ENCODE measurements around the gene RPL5. TPM values are rescaled to one million over a fixed set of nuclear protein-coding genes. Genes with fewer than 3 reads are reported as not detected.

The RPL5 gene
- total RNA-seq, 1 experiment from 2014 or later = 1,480 TPM

- intact Hi-C loops (cut with micrococcal nuclease) = loop anchor here (1.0 kb wide), 3 partner anchors 101 to 203 kb away; no protein-coding TSS in a partner anchor
- Histone ChIP-seq H3K4me2 (ENCODE audit: low read length) (no peak overlapping the region), H3K9me2 (ENCODE audit: insufficient read depth) (no peaks in the 10 kb centered on the region), H3K27me3 (ENCODE audit: insufficient read depth, low read length) (no peaks in the 10 kb centered on the region), H3K79me2 (ENCODE audit: insufficient read depth, low read length) (no peaks in the 10 kb centered on the region), H3K4me1 (ENCODE audit: control insufficient read depth in 1 of 2, insufficient read depth in 2 of 2, low read length in 2 of 2) (no peaks in the 10 kb centered on the region), H3K36me3 (ENCODE audit: control insufficient read depth in 1 of 2, insufficient read depth in 2 of 2, low read length in 2 of 2) (no peaks in the 10 kb centered on the region), H3K9me3 (ENCODE audit: control insufficient read depth in 1 of 2, insufficient read depth in 1 of 2, low read depth in 1 of 2, low read length in 2 of 2) (no peaks in the 10 kb centered on the region), H3K9ac (ENCODE audit: low read length) (no peak overlapping the region), H3K4me3 (replicated peaks in 1 of 2; ENCODE audit: low read depth in 1 of 2, low read length in 2 of 2) (no peak overlapping the region), H2AFZ (ENCODE audit: low read depth, low read length, poor library complexity, severe bottlenecking) (no peak overlapping the region), H4K20me1 (ENCODE audit: insufficient read depth) (no peaks in the 10 kb centered on the region), H3K27ac (ENCODE audit: low read depth, low read length) (no peak overlapping the region)
- POLR2A ChIA-PET = no interaction called here
- CTCF ChIA-PET = interaction anchor here (1.3 to 2.6 kb wide), 6 partner anchors 9 to 202 kb away, joined by 4 to 40 read pairs (median 12); partner anchors contain the start of gene DIPK1A
- ATAC-seq (peak; percentile 24; the same call in 1 of the 2 replicates), DNase-seq (ENCODE audit: low read depth, low spot score) (no peak)
- BruUV-seq (replicated peaks) = no TSS peak
- RAD21 ChIA-PET (ENCODE audit: low non-redundant PET in 1 of 2, low total read pairs in 2 of 2, uncharacterized antibody in 2 of 2, unreplicated experiment in 2 of 2) = no interaction called here
- TF ChIP-seq ZNF274 (IDR thresholded peaks at IDR 0.05; ENCODE audit: low read depth, low read length) (no peak), EZH2 (IDR thresholded peaks at IDR 0.05) (no peak), SP1 (IDR thresholded peaks at IDR 0.05; ENCODE audit: low read depth) (peak; percentile 3; the same call in 1 of the 2 replicates), EZH2phosphoT487 (IDR thresholded peaks at IDR 0.05; ENCODE audit: borderline replicate concordance) (no peak), YY1 (IDR thresholded peaks at IDR 0.05; ENCODE audit: extremely low read depth, insufficient replicate concordance, low read depth, low read length) (no peak)
Measured at GRCh38 chr1:92859400-92860039, 27.7 kb downstream of the RPL5 start.

- Histone ChIP-seq H3K27ac (ENCODE audit: low read depth, low read length) (no peak overlapping the region), H3K36me3 (ENCODE audit: control insufficient read depth in 1 of 2, insufficient read depth in 2 of 2, low read length in 2 of 2) (no peaks in the 10 kb centered on the region), H3K9ac (ENCODE audit: low read length) (no peak overlapping the region), H3K27me3 (ENCODE audit: insufficient read depth, low read length) (no peaks in the 10 kb centered on the region), H3K79me2 (ENCODE audit: insufficient read depth, low read length) (no peaks in the 10 kb centered on the region), H3K4me3 (replicated peaks in 1 of 2; ENCODE audit: low read depth in 1 of 2, low read length in 2 of 2) (no peak overlapping the region), H2AFZ (ENCODE audit: low read depth, low read length, poor library complexity, severe bottlenecking) (no peak overlapping the region), H3K4me1 (ENCODE audit: control insufficient read depth in 1 of 2, insufficient read depth in 2 of 2, low read length in 2 of 2) (no peaks in the 10 kb centered on the region), H4K20me1 (ENCODE audit: insufficient read depth) (no peaks in the 10 kb centered on the region), H3K4me2 (ENCODE audit: low read length) (no peak overlapping the region), H3K9me2 (ENCODE audit: insufficient read depth) (no peaks in the 10 kb centered on the region), H3K9me3 (ENCODE audit: control insufficient read depth in 1 of 2, insufficient read depth in 1 of 2, low read depth in 1 of 2, low read length in 2 of 2) (no peaks in the 10 kb centered on the region)
- no TSS peak for BruUV-seq (replicated peaks)
- CTCF ChIA-PET = interaction anchor here (1.5 to 2.6 kb wide), 2 partner anchors 98 to 131 kb away, joined by 4 to 6 read pairs; partner anchors contain the start of gene DIPK1A
- intact Hi-C loops (cut with micrococcal nuclease) = no loop called here
- ATAC-seq (no peak), DNase-seq (ENCODE audit: low read depth, low spot score) (no peak)
- RAD21 ChIA-PET (ENCODE audit: low non-redundant PET in 1 of 2, low total read pairs in 2 of 2, uncharacterized antibody in 2 of 2, unreplicated experiment in 2 of 2) = no interaction called here
- POLR2A ChIA-PET = no interaction called here
- TF ChIP-seq CTCF (IDR thresholded peaks at IDR 0.05 in 2 of 3, conservative IDR thresholded peaks at IDR 0.05 in 1 of 3; ENCODE audit: borderline replicate concordance in 1 of 3, insufficient read depth in 1 of 3, low read depth in 2 of 3, low read length in 2 of 3) (no peak), CBX3 (IDR thresholded peaks at IDR 0.05; ENCODE audit: low read depth) (no peak), SP1 (IDR thresholded peaks at IDR 0.05; ENCODE audit: low read depth) (no peak), POLR2A (IDR thresholded peaks at IDR 0.05; ENCODE audit: borderline replicate concordance, extremely low read depth, insufficient read depth, insufficient read length) (no peak), ATF3 (IDR thresholded peaks at IDR 0.05) (no peak), ZBTB33 (IDR thresholded peaks at IDR 0.05; ENCODE audit: extremely low read depth, insufficient replicate concordance, low read length) (no peak), JUND (IDR thresholded peaks at IDR 0.05) (no peak), POLR2AphosphoS5 (IDR thresholded peaks at IDR 0.05; ENCODE audit: low read depth, low read length) (no peak)
Measured at GRCh38 chr1:92862605-92863004, 30.8 kb downstream of the RPL5 start.

Data from HCT116 (cell line).